Tibial artery (tissue), 4 donors: ENCODE data around the gene UVSSA.
A peak's percentile ranks its signal among the peaks of the same experiment; 100 is the strongest.

ENCODE experiments used
- DNase-seq, 2 donors: peaks; one replicate each; pipeline ENCODE4 v3.0.0-alpha.2; 2019
- H3K27ac ChIP-seq, 2 donors: fragments of 200-600 bp; sonication (generic) in 1 of 2; 1 replicate in 1 of 2; 2 replicates in 1 of 2; pipeline ENCODE4 v1.5.1; 2018 to 2019; ENCODE audit warnings: mild to moderate bottlenecking in 1 of 2
- H3K27me3 ChIP-seq, 2 donors: fragments of 200-600 bp; sonication (generic) in 1 of 2; one replicate each; pipeline versions ENCODE4 v1.5.1 to v1.6.0; 2016 to 2019
- H3K36me3 ChIP-seq, 3 donors: fragments of 200-600 bp; sonication (generic) in 2 of 3; one replicate each; pipeline ENCODE4 v1.5.1; 2016 to 2019; ENCODE audit warnings: mild to moderate bottlenecking in 2 of 3
- H3K4me1 ChIP-seq, 4 donors: fragments of 200-600 bp; sonication (generic) in 2 of 4; 1 replicate in 3 of 4; 2 replicates in 1 of 4; pipeline ENCODE4 v1.5.1; 2016 to 2019
- H3K4me3 ChIP-seq, 2 donors: fragments of 200-600 bp; sonication (generic) in 1 of 2; 1 replicate in 1 of 2; 2 replicates in 1 of 2; pipeline ENCODE4 v1.5.1; 2018 to 2019; ENCODE audit warnings: mild to moderate bottlenecking in 2 of 2
- H3K9me3 ChIP-seq, 3 donors: fragments of 200-600 bp; sonication (generic) in 1 of 3; one replicate each; pipeline ENCODE4 v1.5.1; 2016 to 2019
- CTCF ChIP-seq, 2 experiments: fragments of 200-600 bp in 1 of 2; fragments of 450-650 bp in 1 of 2; IDR thresholded peaks; one replicate each; pipeline ENCODE4 v1.5.1; 2017 to 2019; ENCODE audit warnings: antibody characterized with exemption in 2 of 2, mild to moderate bottlenecking in 1 of 2, moderate library complexity in 1 of 2
- intact Hi-C: fragments of 100-400 bp; cut with DNase I; formaldehyde crosslinking; loops from one replicate; pipeline ENCODE4 v1.15.0; 2023; ENCODE audit warnings: low total_unique reads

UVSSA gene

GRCh38 chr4:1403177-1403583 is 56.2 kb downstream of the UVSSA start:
- Histone ChIP-seq H3K27me3 (peaks cover 0 to 95% of the 10 kb centered on the region in 2 donors), H3K4me3 (peak overlapping the region in 1 of 2 donors; percentile 33), H3K27ac (no peak overlapping the region), H3K36me3 (no peaks in the 10 kb centered on the region), H3K9me3 (peaks cover 0 to 5% (median 0%) of the 10 kb centered on the region in 3 donors), H3K4me1 (peaks cover 0 to 63% (median 50%) of the 10 kb centered on the region in 4 donors)
- no peak for TF ChIP-seq CTCF (IDR thresholded peaks at IDR 0.05)
- no peak for DNase-seq
- intact Hi-C loops: no loop called here

- intact Hi-C loops: no loop called here
- Histone ChIP-seq H3K27ac (no peak overlapping the region), H3K27me3 (peaks cover 0 to 100% of the 10 kb centered on the region in 2 donors), H3K4me1 (peaks cover 0 to 63% (median 50%) of the 10 kb centered on the region in 4 donors), H3K36me3 (no peaks in the 10 kb centered on the region), H3K9me3 (no peaks in the 10 kb centered on the region), H3K4me3 (peak overlapping the region in 1 of 2 donors; percentile 33)
- DNase-seq: peak in 1 of 2 donors; percentile 58
- no peak for TF ChIP-seq CTCF (IDR thresholded peaks at IDR 0.05)
Measured at GRCh38 chr4:1403591-1404572, 56.9 kb downstream of the UVSSA start.

GRCh38 chr4:1404573-1405253 is 57.7 kb downstream of the UVSSA start:
- no peak for DNase-seq
- Histone ChIP-seq H3K27ac (no peak overlapping the region), H3K27me3 (peaks cover 0 to 100% of the 10 kb centered on the region in 2 donors), H3K4me1 (peaks cover 0 to 63% (median 50%) of the 10 kb centered on the region in 4 donors), H3K4me3 (no peak overlapping the region), H3K9me3 (no peaks in the 10 kb centered on the region), H3K36me3 (no peaks in the 10 kb centered on the region)
- TF ChIP-seq CTCF (IDR thresholded peaks at IDR 0.05): no peak
- intact Hi-C loops: no loop called here

DNA sequence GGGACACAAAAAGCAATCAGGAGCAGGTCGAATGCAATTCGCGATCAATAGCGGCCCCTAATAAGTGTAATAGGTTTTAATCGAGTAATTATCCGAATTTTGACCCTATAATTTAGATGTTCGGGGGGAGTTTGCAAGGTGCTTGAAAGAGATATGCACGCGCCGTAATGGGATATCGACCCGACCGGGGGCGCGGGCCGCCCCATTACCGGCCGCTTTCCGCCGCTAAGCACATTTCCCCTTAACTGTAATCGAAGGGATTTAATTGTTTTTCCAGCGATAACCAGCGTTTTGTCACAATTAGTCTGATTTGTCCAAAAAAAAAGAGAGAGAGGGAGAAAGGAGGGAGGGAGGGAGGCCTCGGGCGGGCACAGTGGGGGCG is 58.2 kb downstream of the UVSSA start:
- Histone ChIP-seq H3K4me1 (peaks cover 0 to 63% (median 50%) of the 10 kb centered on the region in 4 donors), H3K27ac (no peak overlapping the region), H3K4me3 (no peak overlapping the region), H3K9me3 (no peaks in the 10 kb centered on the region), H3K36me3 (no peaks in the 10 kb centered on the region), H3K27me3 (peaks cover 0 to 100% of the 10 kb centered on the region in 2 donors)
- no peak for TF ChIP-seq CTCF (IDR thresholded peaks at IDR 0.05)
- intact Hi-C loops: no loop called here
- DNase-seq: no peak

DNA sequence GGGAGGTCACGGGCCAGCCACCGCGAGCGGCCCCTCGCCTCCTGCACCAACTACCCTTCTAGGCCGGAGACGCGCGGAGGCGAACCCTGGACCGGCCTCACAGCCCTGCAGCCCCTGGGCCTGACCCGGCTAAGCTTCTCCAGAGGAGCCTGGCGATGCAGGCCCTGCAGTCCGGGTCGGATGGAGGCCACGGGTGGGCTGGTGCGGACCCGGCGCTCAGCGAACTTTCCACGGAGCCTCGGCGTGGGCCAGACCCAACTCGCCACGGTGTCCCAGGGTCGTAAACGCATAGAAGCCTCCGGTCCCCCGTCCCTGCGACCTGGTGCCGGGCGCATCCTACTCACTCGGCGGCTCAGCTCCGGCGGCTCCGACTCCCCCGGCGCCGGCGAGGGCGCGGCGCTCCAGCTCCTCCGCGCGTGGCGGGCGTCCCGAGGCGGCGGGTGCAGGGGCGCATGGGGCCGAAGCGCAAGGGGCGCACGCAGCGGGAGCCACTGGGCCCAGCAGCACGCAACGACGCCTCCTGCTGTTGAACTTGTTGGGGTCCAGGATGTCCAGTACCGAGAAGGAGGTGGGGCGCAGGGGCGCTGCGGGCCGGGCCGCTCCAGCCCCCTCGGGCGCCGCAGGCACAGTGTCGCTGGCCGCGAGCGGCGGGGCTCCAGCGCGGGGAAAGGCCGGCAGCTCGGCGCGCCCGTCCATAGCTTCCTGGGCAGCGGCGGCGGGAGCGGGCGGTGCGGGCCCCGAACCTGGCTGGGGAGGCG is 58.8 kb downstream of the UVSSA start:
- no peak overlapping the region for H3K4me3 ChIP-seq
- peak in 1 of 2 donors; percentile 53 for DNase-seq
- H3K4me1 ChIP-seq: peaks cover 0 to 63% (median 50%) of the 10 kb centered on the region in 4 donors
- no peaks in the 10 kb centered on the region for H3K36me3 ChIP-seq
- intact Hi-C loops: no loop called here
- peaks cover 0 to 100% of the 10 kb centered on the region in 2 donors for H3K27me3 ChIP-seq
- TF ChIP-seq CTCF (IDR thresholded peaks at IDR 0.05): no peak
- no peak overlapping the region for H3K27ac ChIP-seq
- no peaks in the 10 kb centered on the region for H3K9me3 ChIP-seq
